Upper lobe of left lung (tissue), 6 donors: ENCODE results near the gene GLE1. TPM values are rescaled to one million over a fixed set of nuclear protein-coding genes. Genes with fewer than 3 reads are reported as not detected.

Experiments used
- ATAC-seq, 2 donors: fragments of 200-7000 bp; cut with Tn5 transposase; one replicate each; pipeline ENCODE4 v1.9.1; 2022; ENCODE audit warnings: mild to moderate bottlenecking in 2 of 2, moderate library complexity in 2 of 2; ENCODE audit not compliant: low FRiP score in 2 of 2
- DNase-seq, 2 donors: peaks; one replicate each; pipeline ENCODE4 v3.0.0-alpha.2; 2019 to 2020
- H3K27ac ChIP-seq, 4 donors: fragments of 200-600 bp; sonication (generic); one replicate each; pipeline ENCODE4 v1.5.1; 2016 to 2019
- H3K27me3 ChIP-seq, 4 donors: fragments of 200-600 bp; sonication (generic); one replicate each; pipeline ENCODE4 v1.5.1; 2017 to 2019
- H3K36me3 ChIP-seq, 4 donors: fragments of 200-600 bp; sonication (generic); one replicate each; pipeline ENCODE4 v1.5.1; 2016 to 2019
- H3K4me1 ChIP-seq, 4 donors: fragments of 200-600 bp; sonication (generic); one replicate each; pipeline ENCODE4 v1.5.1; 2018 to 2019
- H3K4me3 ChIP-seq, 4 donors: fragments of 200-600 bp; sonication (generic); one replicate each; pipeline ENCODE4 v1.5.1; 2017 to 2019; ENCODE audit warnings: mild to moderate bottlenecking in 2 of 4, moderate library complexity in 1 of 4
- H3K9me3 ChIP-seq, 4 donors: fragments of 200-600 bp; sonication (generic); one replicate each; pipeline ENCODE4 v1.5.1; 2018 to 2019
- CTCF ChIP-seq, 6 experiments: fragments of 450-650 bp in 4 of 6; fragments of 200-600 bp in 2 of 6; sonication (generic) in 2 of 6; IDR thresholded peaks; one replicate each; pipeline ENCODE4 v1.5.1; 2016 to 2019; ENCODE audit warnings: antibody characterized with exemption in 6 of 6
- EP300 ChIP-seq, 4 donors: sonication (generic); formaldehyde crosslinking; IDR thresholded peaks; one replicate each; pipeline ENCODE4 v1.5.1; 2017; ENCODE audit warnings: antibody characterized with exemption in 4 of 4, control low read depth in 2 of 4
- POLR2A ChIP-seq, 4 donors: fragments of 450-650 bp; IDR thresholded peaks; one replicate each; pipeline ENCODE4 v1.5.1; 2016 to 2017; ENCODE audit warnings: antibody characterized with exemption in 4 of 4, mild to moderate bottlenecking in 2 of 4
- POLR2AphosphoS5 ChIP-seq, 2 donors: sonication (generic); formaldehyde crosslinking; IDR thresholded peaks; one replicate each; pipeline ENCODE4 v1.5.1; 2017; ENCODE audit warnings: antibody characterized with exemption in 2 of 2
- WGBS, 2 donors: methylation state at CpG; one replicate each; pipeline ENCODE4 v1.1.5; 2017 to 2018; 5-methylcytosine and 5-hydroxymethylcytosine counted together
- total RNA-seq, 6 donors: library from RNA; depleted of rRNA in 4 of 6; stranded (reverse); fragments of >200 nt in 4 of 6; gene quantifications; one replicate each; pipeline versions ENCODE4 v1.1.0 to v1.2.1, GENCODE V29; 2016 to 2021
- donor health status: DM: no; HTN: no; CAD: no; lungs with moderate emphysema.
- donor health status: DM: no; HTN: yes; CAD: no; lungs with severe emphysema.

Gene GLE1
- total RNA-seq, 6 donors from 2014 or later = 19.0 to 36.7 (median 24.5) TPM

- Histone ChIP-seq H3K36me3 (no peaks in the 10 kb centered on the region), H3K27me3 (no peaks in the 10 kb centered on the region), H3K9me3 (no peaks in the 10 kb centered on the region), H3K27ac (peak overlapping the region; percentile 93 to 99 (median 97)), H3K4me1 (peaks cover 52 to 79% (median 67%) of the 10 kb centered on the region in 4 donors), H3K4me3 (peak overlapping the region in 3 of 4 donors; percentile 78 to 96 (median 88))
- TF ChIP-seq POLR2AphosphoS5 (IDR thresholded peaks at IDR 0.05) (no peak), CTCF (IDR thresholded peaks at IDR 0.05) (no peak), POLR2A (IDR thresholded peaks at IDR 0.05) (no peak), EP300 (IDR thresholded peaks at IDR 0.05) (no peak)
- no peak for ATAC-seq
- no peak for DNase-seq
- WGBS, 2 donors = 18 to 29% methylated on average over 6 of the region's 6 CpGs
Measured at GRCh38 chr9:128553728-128554127, 49.2 kb downstream of the GLE1 start.

- Histone ChIP-seq H3K36me3 (no peaks in the 10 kb centered on the region), H3K27ac (peak overlapping the region; percentile 61 to 99 (median 94)), H3K27me3 (no peaks in the 10 kb centered on the region), H3K4me1 (peaks cover 58 to 84% (median 72%) of the 10 kb centered on the region in 4 donors), H3K4me3 (peak overlapping the region in 3 of 4 donors; percentile 78 to 96 (median 88)), H3K9me3 (no peaks in the 10 kb centered on the region)
- TF ChIP-seq CTCF (IDR thresholded peaks at IDR 0.05) = no peak
- peak in 1 of 2 donors; percentile 67 for TF ChIP-seq POLR2AphosphoS5 (IDR thresholded peaks at IDR 0.05)
- peak in 1 of 4 donors; percentile 15 for TF ChIP-seq POLR2A (IDR thresholded peaks at IDR 0.05)
- TF ChIP-seq EP300 (IDR thresholded peaks at IDR 0.05) = no peak
- DNase-seq = peak in 1 of 2 donors; percentile 44
- ATAC-seq = peak; percentile 55 to 70
- WGBS, 2 donors = 22 to 25% methylated on average over 5 of the region's 5 CpGs
Measured at GRCh38 chr9:128554155-128554862, 49.8 kb downstream of the GLE1 start.

DNA sequence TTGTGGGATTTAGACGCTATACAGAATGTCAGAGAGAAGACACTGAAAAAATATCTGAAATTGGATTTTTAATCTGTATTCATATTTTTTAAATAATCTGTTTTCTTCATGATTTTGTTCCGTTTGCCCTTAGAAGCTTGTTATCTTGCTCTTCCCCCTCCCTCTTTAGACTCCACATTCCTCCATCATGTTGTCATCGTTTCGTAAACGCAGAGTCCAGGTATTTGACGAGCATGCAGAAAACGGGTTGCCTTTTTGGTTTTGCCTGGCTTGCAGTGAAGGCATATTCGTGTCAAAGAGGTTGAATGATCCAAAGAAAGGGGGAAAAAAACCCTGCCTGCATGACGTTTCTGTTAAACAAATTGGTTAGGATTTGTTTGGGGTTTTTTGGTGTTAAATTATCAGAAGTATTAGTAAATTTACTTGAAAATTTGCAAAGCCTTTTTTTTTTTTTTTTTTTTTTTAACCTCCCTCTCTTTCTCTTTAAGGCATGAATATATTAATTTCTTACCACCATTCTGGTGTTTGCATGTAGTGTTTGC lies 50.7 kb downstream of the GLE1 start:
- DNase-seq = peak in 1 of 2 donors; percentile 29
- no peaks in the 10 kb centered on the region for H3K27me3 ChIP-seq
- H3K4me1 ChIP-seq = peaks cover 64 to 83% (median 76%) of the 10 kb centered on the region in 4 donors
- WGBS, 2 donors = 34 to 35% methylated on average over 9 of the region's 9 CpGs
- TF ChIP-seq POLR2AphosphoS5 (IDR thresholded peaks at IDR 0.05) = no peak
- no peak for TF ChIP-seq CTCF (IDR thresholded peaks at IDR 0.05)
- no peak for TF ChIP-seq POLR2A (IDR thresholded peaks at IDR 0.05)
- TF ChIP-seq EP300 (IDR thresholded peaks at IDR 0.05) = no peak
- H3K27ac ChIP-seq = peak overlapping the region; percentile 61 to 99 (median 94)
- H3K9me3 ChIP-seq = no peaks in the 10 kb centered on the region
- peak overlapping the region in 1 of 4 donors; percentile 96 for H3K4me3 ChIP-seq
- no peaks in the 10 kb centered on the region for H3K36me3 ChIP-seq
- no peak for ATAC-seq

GRCh38 chr9:128556276-128556675 lies 51.8 kb downstream of the GLE1 start:
- WGBS, 2 donors = 68 to 73% methylated on average over 2 of the region's 2 CpGs
- TF ChIP-seq POLR2AphosphoS5 (IDR thresholded peaks at IDR 0.05) = no peak
- no peak for TF ChIP-seq CTCF (IDR thresholded peaks at IDR 0.05)
- TF ChIP-seq EP300 (IDR thresholded peaks at IDR 0.05) = no peak
- TF ChIP-seq POLR2A (IDR thresholded peaks at IDR 0.05) = no peak
- Histone ChIP-seq H3K36me3 (no peaks in the 10 kb centered on the region), H3K4me1 (peaks cover 61 to 79% (median 72%) of the 10 kb centered on the region in 4 donors), H3K27ac (peak overlapping the region in 3 of 4 donors; percentile 8 to 96 (median 40)), H3K27me3 (no peaks in the 10 kb centered on the region), H3K9me3 (no peaks in the 10 kb centered on the region), H3K4me3 (no peak overlapping the region)
- ATAC-seq (no peak), DNase-seq (no peak)
